Kidney (tissue), 14 donors: ENCODE results near the gene ZWILCH. TPM values are rescaled to one million over a fixed set of nuclear protein-coding genes. Genes with fewer than 3 reads are reported as not detected.

Source experiments
- DNase-seq, 5 donors: peaks; one replicate each; pipeline ENCODE4 v3.0.0-alpha.2; 2013 to 2020
- FAIRE-seq: peaks from 2 replicates; lab custom pipeline; 2012; peaks lifted over from hg19 to GRCh38; lab: Jason Lieb, UNC
- H3K27ac ChIP-seq, 2 donors: one replicate each; pipeline ENCODE4 v1.7.0; 2013; ENCODE audit warnings: low read depth in 2 of 2, low read length in 2 of 2, inconsistent platforms in 1 of 2
- H3K27me3 ChIP-seq: one replicate; pipeline ENCODE4 v1.7.1; 2013; ENCODE audit warnings: low read length, inconsistent platforms; ENCODE audit not compliant: control insufficient read depth, insufficient read depth
- H3K36me3 ChIP-seq, 3 donors: one replicate each; pipeline versions ENCODE4 v1.7.0 to v1.7.1; 2013; ENCODE audit warnings: low read length in 3 of 3, control low read depth in 1 of 3, inconsistent platforms in 1 of 3; ENCODE audit not compliant: insufficient read depth in 3 of 3, control insufficient read depth in 2 of 3
- H3K4me1 ChIP-seq, 3 donors: one replicate each; pipeline versions ENCODE4 v1.7.0 to v1.7.1; 2013; ENCODE audit warnings: low read length in 3 of 3, inconsistent platforms in 1 of 3, low read depth in 1 of 3; ENCODE audit not compliant: control insufficient read depth in 2 of 3, insufficient read depth in 2 of 3
- H3K4me3 ChIP-seq, 3 donors: one replicate each; pipeline versions ENCODE4 v1.7.0 to v1.8.1; 2013; ENCODE audit warnings: low read length in 3 of 3, control low read depth in 1 of 3, inconsistent platforms in 1 of 3
- H3K9ac ChIP-seq, 3 donors: one replicate each; pipeline versions ENCODE4 v1.7.0 to v1.7.1; 2013; ENCODE audit warnings: low read length in 3 of 3, control low read depth in 1 of 3, inconsistent platforms in 1 of 3
- H3K9me3 ChIP-seq, 3 donors: one replicate each; pipeline versions ENCODE4 v1.7.0 to v1.7.1; 2013; ENCODE audit warnings: low read length in 3 of 3, control low read depth in 1 of 3, inconsistent platforms in 1 of 3; ENCODE audit not compliant: control insufficient read depth in 2 of 3, insufficient read depth in 1 of 3
- CTCF ChIP-seq: IDR thresholded peaks from 3 replicates; pipeline ENCODE4 v1.5.1; 2012; ENCODE audit warnings: mild to moderate bottlenecking, moderate library complexity, borderline replicate concordance; ENCODE audit not compliant: insufficient read depth; ENCODE audit errors: extremely low read depth
- intact Hi-C: fragments of 100-400 bp; cut with DNase I; formaldehyde crosslinking; loops from one replicate; pipeline ENCODE4 v1.11.1; 2022
- polyA plus RNA-seq: library from polyadenylated mRNA; stranded (reverse); fragments of 350-450 nt; fragmentation: Illumina TruSeq; extraction: RNeasy Lipid Tissue Mini Kit (QIAGEN cat#74804); gene quantifications from one replicate; pipeline ENCODE4 v1.2.3, GENCODE V29; 2014; ENCODE audit warnings: low read depth, low replicate concordance; ENCODE audit not compliant: insufficient read depth
- total RNA-seq: library from RNA; stranded (reverse); fragmentation: NEBNext Ultra II Directional; extraction: Animal tissue kit (Norgen Biotek cat#: 25700); gene quantifications from one replicate; pipeline ENCODE4 v1.2.1, GENCODE V29; 2021
- donor health status: control.
- donor health status: control.
- donor health status: control.
- donor health status: control.
- donor health status: control.
- donor health status: DM: yes; HTN: yes; CAD: no.
- donor health status: Normal renal cell carcinoma (clear cell type).

ZWILCH gene
- total and polyA plus RNA-seq, 2 donors from 2014 or later = 3.0 to 9.0 TPM

GRCh38 chr15:66542896-66543295, 37.8 kb downstream of the ZWILCH start:
- intact Hi-C loops = no loop called here
- Histone ChIP-seq H3K9me3 (no peaks in the 10 kb centered on the region), H3K27me3 (no peaks in the 10 kb centered on the region), H3K4me3 (no peak overlapping the region), H3K27ac (no peak overlapping the region), H3K4me1 (no peaks in the 10 kb centered on the region), H3K36me3 (no peaks in the 10 kb centered on the region), H3K9ac (no peak overlapping the region)
- FAIRE-seq (no peak), DNase-seq (no peak)
- TF ChIP-seq CTCF = no peak

GRCh38 chr15:66545255-66545654, 40.1 kb downstream of the ZWILCH start:
- intact Hi-C loops = no loop called here
- no peak for DNase-seq
- no peak for FAIRE-seq
- no peaks in the 10 kb centered on the region for H3K9me3 ChIP-seq
- TF ChIP-seq CTCF = no peak
- H3K4me1 ChIP-seq = no peaks in the 10 kb centered on the region
- H3K36me3 ChIP-seq = no peaks in the 10 kb centered on the region
- H3K9ac ChIP-seq = no peak overlapping the region
- H3K27ac ChIP-seq = no peak overlapping the region
- no peak overlapping the region for H3K4me3 ChIP-seq
- no peaks in the 10 kb centered on the region for H3K27me3 ChIP-seq

GRCh38 chr15:66555685-66556084, 50.6 kb downstream of the ZWILCH start:
- Histone ChIP-seq H3K9me3 (peaks cover 0 to 6% (median 0%) of the 10 kb centered on the region in 3 donors), H3K36me3 (no peaks in the 10 kb centered on the region), H3K4me1 (no peaks in the 10 kb centered on the region), H3K27me3 (no peaks in the 10 kb centered on the region), H3K27ac (no peak overlapping the region), H3K9ac (no peak overlapping the region), H3K4me3 (no peak overlapping the region)
- FAIRE-seq = no peak
- DNase-seq = no peak
- intact Hi-C loops = no loop called here
- TF ChIP-seq CTCF = no peak

GRCh38 chr15:66558271-66558670, 53.1 kb downstream of the ZWILCH start:
- intact Hi-C loops = no loop called here
- H3K36me3 ChIP-seq = no peaks in the 10 kb centered on the region
- DNase-seq (no peak), FAIRE-seq (no peak)
- peaks cover 0 to 6% (median 0%) of the 10 kb centered on the region in 3 donors for H3K9me3 ChIP-seq
- no peaks in the 10 kb centered on the region for H3K27me3 ChIP-seq
- H3K9ac ChIP-seq = no peak overlapping the region
- H3K27ac ChIP-seq = no peak overlapping the region
- no peak overlapping the region for H3K4me3 ChIP-seq
- no peak for TF ChIP-seq CTCF
- H3K4me1 ChIP-seq = no peaks in the 10 kb centered on the region
